Peyer's patch (tissue), 4 donors: ENCODE data around the gene IL1F10.

Experiments used
- CTCF ChIP-seq, 6 experiments: fragments of 450-650 bp in 4 of 6; fragments of 200-600 bp in 2 of 6; sonication (generic) in 1 of 6; IDR thresholded peaks; one replicate each; pipeline ENCODE4 v1.5.1; 2017 to 2019; ENCODE audit warnings: antibody characterized with exemption in 6 of 6, mild to moderate bottlenecking in 3 of 6, moderate library complexity in 1 of 6
- POLR2A ChIP-seq, 2 donors: fragments of 450-650 bp; IDR thresholded peaks; one replicate each; pipeline ENCODE4 v1.5.1; 2017; ENCODE audit warnings: antibody characterized with exemption in 2 of 2, mild to moderate bottlenecking in 2 of 2, moderate library complexity in 2 of 2

GRCh38 chr2:113114996-113115395, 47.2 kb downstream of the IL1F10 start:
- TF ChIP-seq CTCF (IDR thresholded peaks at IDR 0.05), result no peak
- no peak for TF ChIP-seq POLR2A (IDR thresholded peaks at IDR 0.05)
